ENCODE data around the gene ZCWPW1. TPM values are rescaled to one million over a fixed set of nuclear protein-coding genes. Genes with fewer than 3 reads are reported as not detected.

ZCWPW1 gene
- total RNA-seq, 2 experiments from 2014 or later = 4.1 to 10.8 TPM

GRCh38 chr7:100432053-100432452 is 3.5 kb upstream of the ZCWPW1 start:
- Histone ChIP-seq H3K4me3 (ENCODE audit: low read depth, low read length, poor library complexity, severe bottlenecking) (peak overlapping the region; percentile 91), H4K20me1 (ENCODE audit: insufficient read depth, low read length) (peaks cover 9% of the 10 kb centered on the region; the same call in 1 of the 2 replicates), H3K9me2 (ENCODE audit: insufficient read depth, low read length) (no peaks in the 10 kb centered on the region), H3K79me2 (ENCODE audit: insufficient read depth, low read depth, low read length) (peaks cover 48% of the 10 kb centered on the region), H3K27ac (ENCODE audit: low read depth, low read length, poor library complexity, severe bottlenecking) (peak overlapping the region; percentile 50), H3K4me1 (ENCODE audit: insufficient read depth, low read length, poor library complexity, severe bottlenecking) (peaks cover 59% of the 10 kb centered on the region), H2AFZ (ENCODE audit: low read length) (no peak overlapping the region), H3K4me2 (ENCODE audit: low read length) (peak overlapping the region; percentile 83), H3K36me3 (ENCODE audit: insufficient read depth, low read length) (peaks cover 60% of the 10 kb centered on the region), H3K9me3 (ENCODE audit: low read length) (no peaks in the 10 kb centered on the region)
- intact Hi-C loops (cut with micrococcal nuclease; ENCODE audit: unreplicated experiment) = no loop called here
- TF ChIP-seq EZH2phosphoT487 (IDR thresholded peaks at IDR 0.05; ENCODE audit: borderline replicate concordance, low read depth, low read length) = no peak
- TF ChIP-seq, protein P1, sequence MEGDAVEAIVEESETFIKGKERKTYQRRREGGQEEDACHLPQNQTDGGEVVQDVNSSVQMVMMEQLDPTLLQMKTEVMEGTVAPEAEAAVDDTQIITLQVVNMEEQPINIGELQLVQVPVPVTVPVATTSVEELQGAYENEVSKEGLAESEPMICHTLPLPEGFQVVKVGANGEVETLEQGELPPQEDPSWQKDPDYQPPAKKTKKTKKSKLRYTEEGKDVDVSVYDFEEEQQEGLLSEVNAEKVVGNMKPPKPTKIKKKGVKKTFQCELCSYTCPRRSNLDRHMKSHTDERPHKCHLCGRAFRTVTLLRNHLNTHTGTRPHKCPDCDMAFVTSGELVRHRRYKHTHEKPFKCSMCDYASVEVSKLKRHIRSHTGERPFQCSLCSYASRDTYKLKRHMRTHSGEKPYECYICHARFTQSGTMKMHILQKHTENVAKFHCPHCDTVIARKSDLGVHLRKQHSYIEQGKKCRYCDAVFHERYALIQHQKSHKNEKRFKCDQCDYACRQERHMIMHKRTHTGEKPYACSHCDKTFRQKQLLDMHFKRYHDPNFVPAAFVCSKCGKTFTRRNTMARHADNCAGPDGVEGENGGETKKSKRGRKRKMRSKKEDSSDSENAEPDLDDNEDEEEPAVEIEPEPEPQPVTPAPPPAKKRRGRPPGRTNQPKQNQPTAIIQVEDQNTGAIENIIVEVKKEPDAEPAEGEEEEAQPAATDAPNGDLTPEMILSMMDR (conservative IDR thresholded peaks at IDR 0.05; ENCODE audit: low read length) = no peak
- no peak for DNase-seq (ENCODE audit: low spot score)
- ChIA-PET CTCF (ENCODE audit: unreplicated experiment) (no interaction called here), POLR2A (no interaction called here)
- no TSS peak for BruUV-seq (replicated peaks)

DNA sequence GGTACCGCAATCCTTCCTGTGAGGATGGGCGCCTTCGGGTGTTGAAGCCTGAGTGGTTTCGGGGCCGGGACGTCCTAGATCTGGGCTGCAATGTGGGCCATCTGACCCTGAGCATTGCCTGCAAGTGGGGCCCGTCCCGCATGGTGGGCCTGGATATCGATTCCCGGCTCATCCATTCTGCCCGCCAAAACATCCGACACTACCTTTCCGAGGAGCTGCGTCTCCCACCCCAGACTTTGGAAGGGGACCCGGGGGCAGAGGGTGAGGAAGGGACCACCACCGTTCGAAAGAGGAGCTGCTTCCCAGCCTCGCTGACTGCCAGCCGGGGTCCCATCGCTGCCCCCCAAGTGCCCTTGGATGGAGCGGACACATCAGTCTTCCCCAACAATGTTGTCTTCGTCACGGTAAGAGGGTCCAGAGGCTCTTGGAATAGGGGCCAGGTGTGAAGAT is 2.8 kb upstream of the ZCWPW1 start:
- no peaks in the 10 kb centered on the region for H3K9me3 ChIP-seq (ENCODE audit: low read length)
- DNase-seq (ENCODE audit: low spot score) = no peak
- H3K4me1 ChIP-seq (ENCODE audit: insufficient read depth, low read length, poor library complexity, severe bottlenecking) = peaks cover 53% of the 10 kb centered on the region
- peaks cover 60% of the 10 kb centered on the region for H3K36me3 ChIP-seq (ENCODE audit: insufficient read depth, low read length)
- no peaks in the 10 kb centered on the region for H3K9me2 ChIP-seq (ENCODE audit: insufficient read depth, low read length)
- POLR2A ChIA-PET = interaction anchor here (0.6 to 1.4 kb wide), 2 partner anchors 14 to 57 kb away, joined by 3 to 6 read pairs; no protein-coding TSS in a partner anchor
- H2AFZ ChIP-seq (ENCODE audit: low read length) = no peak overlapping the region
- no TSS peak for BruUV-seq (replicated peaks)
- H3K4me2 ChIP-seq (ENCODE audit: low read length) = peak overlapping the region; percentile 83
- peak overlapping the region; percentile 93 for H3K27ac ChIP-seq (ENCODE audit: low read depth, low read length, poor library complexity, severe bottlenecking)
- peaks cover 9% of the 10 kb centered on the region; the same call in 1 of the 2 replicates for H4K20me1 ChIP-seq (ENCODE audit: insufficient read depth, low read length)
- H3K79me2 ChIP-seq (ENCODE audit: insufficient read depth, low read depth, low read length) = peaks cover 48% of the 10 kb centered on the region
- H3K4me3 ChIP-seq (ENCODE audit: low read depth, low read length, poor library complexity, severe bottlenecking) = peak overlapping the region; percentile 91
- TF ChIP-seq, protein P1 (conservative IDR thresholded peaks at IDR 0.05; ENCODE audit: low read length) = no peak
- no peak for TF ChIP-seq EZH2phosphoT487 (IDR thresholded peaks at IDR 0.05; ENCODE audit: borderline replicate concordance, low read depth, low read length)
- intact Hi-C loops (cut with micrococcal nuclease; ENCODE audit: unreplicated experiment) = loop anchor here (1.0 kb wide), 1 partner anchor 46 kb away; no protein-coding TSS in a partner anchor
- CTCF ChIA-PET (ENCODE audit: unreplicated experiment) = no interaction called here
